Fibroblast of lung (primary cell): ENCODE data around the gene CCM2L.

Experiments used
- CTCF ChIP-seq, 2 donors: IDR thresholded peaks in 1 of 2; conservative IDR thresholded peaks in 1 of 2; 1 replicate in 1 of 2; 2 replicates in 1 of 2; pipeline ENCODE4 v1.5.1; 2011 to 2012; ENCODE audit warnings: low read length in 2 of 2, control low read depth in 1 of 2, inconsistent platforms in 1 of 2, low read depth in 1 of 2, mild to moderate bottlenecking in 1 of 2
- EZH2 ChIP-seq: IDR thresholded peaks from 2 replicates; pipeline ENCODE4 v1.5.1; 2012; ENCODE audit warnings: low read length, control low read depth, mild to moderate bottlenecking; ENCODE audit errors: missing control alignments

GRCh38 chr20:32028647-32029372, 18.6 kb downstream of the CCM2L start:
- no peak for TF ChIP-seq CTCF (conservative IDR thresholded peaks at IDR 0.05 in 1 of 2, IDR thresholded peaks at IDR 0.05 in 1 of 2; ENCODE audit: low read depth in 1 of 2, low read length in 2 of 2)
- no peak for TF ChIP-seq EZH2
